HepG2 (cell line): Measurements from ENCODE around the gene SCAPER.

Experiments
- POLR2A ChIP-seq, 2 experiments: IDR thresholded peaks; 2 replicates each; pipeline ENCODE4 v1.6.1; 2011; ENCODE audit warnings: low read depth in 2 of 2, low read length in 2 of 2, mild to moderate bottlenecking in 1 of 2, moderate library complexity in 1 of 2; ENCODE audit not compliant: insufficient read depth in 1 of 2
- SIN3B ChIP-seq: fragments of 150-350 bp; IDR thresholded peaks from 2 replicates; pipeline ENCODE4 v1.6.1; 2014; ENCODE audit warnings: low read length
- USF2 ChIP-seq, 2 experiments: sonication (generic) in 1 of 2; formaldehyde crosslinking in 1 of 2; IDR thresholded peaks; 2 replicates each; pipeline versions ENCODE4 v1.5.1 to v1.6.1; 2011 to 2020; ENCODE audit warnings: borderline replicate concordance in 1 of 2, low read depth in 1 of 2, low read length in 1 of 2, mild to moderate bottlenecking in 1 of 2, missing genetic modification reagents in 1 of 2, moderate library complexity in 1 of 2
- ZBTB40 ChIP-seq, 2 experiments: fragments of 450-650 bp in 1 of 2; sonication (generic) in 1 of 2; formaldehyde crosslinking in 1 of 2; IDR thresholded peaks; 2 replicates each; pipeline versions ENCODE4 v1.6.1 to v1.8.0; 2016 to 2022; ENCODE audit warnings: antibody characterized with exemption in 1 of 2, mild to moderate bottlenecking in 1 of 2, missing genetic modification reagents in 1 of 2

- TF ChIP-seq USF2 (IDR thresholded peaks at IDR 0.05; ENCODE audit: low read depth, low read length), result no peak
- TF ChIP-seq USF2 (CRISPR knock-in tag; IDR thresholded peaks at IDR 0.05; ENCODE audit: borderline replicate concordance), result no peak
- no peak for TF ChIP-seq POLR2A (IDR thresholded peaks at IDR 0.05; ENCODE audit: insufficient read depth in 1 of 2, low read depth in 2 of 2, low read length in 2 of 2)
- TF ChIP-seq ZBTB40 (IDR thresholded peaks at IDR 0.05), result no peak
- TF ChIP-seq ZBTB40 (CRISPR knock-in tag; IDR thresholded peaks at IDR 0.05), result no peak
- TF ChIP-seq SIN3B, result no peak
Observed at GRCh38 chr15:76763554-76763953, 141.6 kb downstream of the SCAPER start.
